SH-SY5Y (cell line): ENCODE data around the gene AEBP2.

ENCODE experiments used
- GATA2 ChIP-seq: IDR thresholded peaks from 2 replicates; pipeline ENCODE4 v1.6.1; 2011; ENCODE audit warnings: mild to moderate bottlenecking, low read depth, low read length
- GATA3 ChIP-seq: IDR thresholded peaks from 2 replicates; pipeline ENCODE4 v1.6.1; 2011; ENCODE audit warnings: low read depth, mild to moderate bottlenecking, low read length, moderate library complexity

GRCh38 chr12:19464192-19464580, 24.9 kb downstream of the AEBP2 start:
- TF ChIP-seq GATA2 (no peak), GATA3 (no peak)
